HCT116 (cell line): ENCODE measurements around the gene TUT4. TPM values are rescaled to one million over a fixed set of nuclear protein-coding genes. Genes with fewer than 3 reads are reported as not detected.

Experiments
- ATAC-seq: fragments of 200-7000 bp; cut with Tn5 transposase; 2 replicates; pipeline ENCODE4 v1.9.1; 2020; ENCODE audit warnings: mild to moderate bottlenecking, moderate library complexity
- BruUV-seq: library from RNA; stranded (reverse); fragments of 400-500 nt; replicated peaks from 2 replicates; lab custom pipeline; 2021; lab: Mats Ljungman, UMichigan
- CTCF ChIA-PET: fragments of 300-600 bp; sonication (Branson Sonifier 250); formaldehyde crosslinking; loops from one replicate; lab custom pipeline; 2021; ENCODE audit warnings: antibody characterized with exemption; lab: Charles Lee
- POLR2A ChIA-PET: fragments of 300-600, 350-600 bp; sonication (Branson Sonifier 250); formaldehyde crosslinking; loops from one replicate; lab custom pipeline; 2021; ENCODE audit warnings: antibody characterized with exemption; lab: Charles Lee
- RAD21 ChIA-PET, 2 experiments: fragments of 300-600 bp; sonication (Branson Sonifier 250); formaldehyde crosslinking; loops; one replicate each; lab custom pipeline; 2023; ENCODE audit warnings: low total read pairs in 2 of 2; ENCODE audit not compliant: uncharacterized antibody in 2 of 2, unreplicated experiment in 2 of 2, low non-redundant PET in 1 of 2; lab: Charles Lee
- DNase-seq: peaks from one replicate; pipeline ENCODE4 v3.0.0-alpha.2; 2010; ENCODE audit warnings: low read depth, low spot score
- H2AFZ ChIP-seq: fragments of 200-600 bp; shearing (Covaris generic), sonication (generic); 2 replicates; pipeline ENCODE4 v1.6.1; 2017; ENCODE audit warnings: low read depth, mixed run types, mixed read lengths, antibody characterized with exemption, low read length; ENCODE audit not compliant: poor library complexity, severe bottlenecking
- H3K27ac ChIP-seq: 2 replicates; pipeline ENCODE4 v1.5.1; 2012; ENCODE audit warnings: low read depth, low read length
- H3K27me3 ChIP-seq: fragments of 200-600 bp; sonication (generic); 2 replicates; pipeline ENCODE4 v1.6.1; 2016; ENCODE audit warnings: mixed run types, low read length, mixed read lengths; ENCODE audit not compliant: insufficient read depth
- H3K36me3 ChIP-seq, 2 experiments: fragments of 200-500 bp in 1 of 2; fragments of 200-600 bp in 1 of 2; sonication (Bioruptor generic) in 1 of 2; sonication (generic) in 1 of 2; 2 replicates each; pipeline versions ENCODE4 v1.5.1 to v1.6.1; 2014 to 2016; ENCODE audit warnings: low read length in 2 of 2, inconsistent platforms in 1 of 2, mixed read lengths in 1 of 2, mixed run types in 1 of 2; ENCODE audit not compliant: insufficient read depth in 2 of 2, control insufficient read depth in 1 of 2
- H3K4me1 ChIP-seq, 2 experiments: fragments of 200-600 bp in 1 of 2; sonication (generic) in 1 of 2; 2 replicates each; pipeline versions ENCODE4 v1.5.1 to v1.6.1; 2012 to 2017; ENCODE audit warnings: low read length in 2 of 2, inconsistent platforms in 1 of 2, mild to moderate bottlenecking in 1 of 2, mixed read lengths in 1 of 2, mixed run types in 1 of 2, moderate library complexity in 1 of 2; ENCODE audit not compliant: insufficient read depth in 2 of 2, control insufficient read depth in 1 of 2
- H3K4me2 ChIP-seq: fragments of 200-600 bp; sonication (generic); 2 replicates; pipeline ENCODE4 v1.6.1; 2017; ENCODE audit warnings: mixed run types, low read length, mixed read lengths
- H3K4me3 ChIP-seq, 2 experiments: fragments of 200-600 bp in 1 of 2; sonication (generic) in 1 of 2; replicated peaks in 1 of 2; 2 replicates each; pipeline ENCODE4 v1.5.1; 2011 to 2016; ENCODE audit warnings: low read length in 2 of 2, control low read depth in 1 of 2, low read depth in 1 of 2, mild to moderate bottlenecking in 1 of 2, mixed read lengths in 1 of 2, mixed run types in 1 of 2
- H3K79me2 ChIP-seq: fragments of 200-600 bp; sonication (generic); 2 replicates; pipeline ENCODE4 v1.6.1; 2017; ENCODE audit warnings: mild to moderate bottlenecking, mixed run types, low read length, moderate library complexity, mixed read lengths; ENCODE audit not compliant: insufficient read depth
- H3K9ac ChIP-seq: fragments of 200-600 bp; sonication (generic); 2 replicates; pipeline ENCODE4 v1.6.1; 2016; ENCODE audit warnings: low read length, mixed read lengths
- H3K9me2 ChIP-seq: fragments of 200-600 bp; sonication (generic), shearing (Covaris generic); 2 replicates; pipeline ENCODE4 v1.6.1; 2017; ENCODE audit warnings: mixed run types, mild to moderate bottlenecking, moderate library complexity; ENCODE audit not compliant: insufficient read depth
- H3K9me3 ChIP-seq, 2 experiments: fragments of 200-500 bp in 1 of 2; fragments of 200-600 bp in 1 of 2; sonication (Bioruptor generic) in 1 of 2; sonication (generic) in 1 of 2; 2 replicates each; pipeline ENCODE4 v1.6.1; 2014 to 2017; ENCODE audit warnings: low read length in 2 of 2, mixed read lengths in 2 of 2, inconsistent platforms in 1 of 2, low read depth in 1 of 2, mild to moderate bottlenecking in 1 of 2, mixed run types in 1 of 2, moderate library complexity in 1 of 2; ENCODE audit not compliant: control insufficient read depth in 1 of 2, insufficient read depth in 1 of 2
- H4K20me1 ChIP-seq: fragments of 200-600 bp; sonication (generic), shearing (Covaris generic); 2 replicates; pipeline ENCODE4 v1.6.1; 2017; ENCODE audit warnings: mixed run types, mild to moderate bottlenecking, moderate library complexity; ENCODE audit not compliant: insufficient read depth
- CBX3 ChIP-seq: IDR thresholded peaks from 2 replicates; pipeline ENCODE4 v1.6.1; 2012; ENCODE audit warnings: low read depth
- CEBPB ChIP-seq: IDR thresholded peaks from 2 replicates; pipeline ENCODE4 v1.6.1; 2012; ENCODE audit warnings: low read depth
- EGR1 ChIP-seq: IDR thresholded peaks from 2 replicates; pipeline ENCODE4 v1.6.1; 2012; ENCODE audit warnings: low read depth
- ELF1 ChIP-seq: IDR thresholded peaks from 2 replicates; pipeline ENCODE4 v1.6.1; 2012; ENCODE audit warnings: low read depth, borderline replicate concordance
- EZH2 ChIP-seq: fragments of 200-600 bp; sonication (generic); IDR thresholded peaks from 2 replicates; pipeline ENCODE4 v1.6.1; 2017; ENCODE audit warnings: antibody characterized with exemption, mixed run types
- FOSL1 ChIP-seq: IDR thresholded peaks from 2 replicates; pipeline ENCODE4 v1.6.1; 2012; ENCODE audit warnings: low read depth
- JUND ChIP-seq: IDR thresholded peaks from 2 replicates; pipeline ENCODE4 v1.6.1; 2012
- POLR2AphosphoS5 ChIP-seq: IDR thresholded peaks from 2 replicates; pipeline ENCODE4 v1.6.1; 2011; ENCODE audit warnings: mild to moderate bottlenecking, low read depth, low read length, moderate library complexity
- REST ChIP-seq: IDR thresholded peaks from 2 replicates; pipeline ENCODE4 v1.6.1; 2012; ENCODE audit warnings: low read depth
- SIN3A ChIP-seq: IDR thresholded peaks from 2 replicates; pipeline ENCODE4 v1.6.1; 2012; ENCODE audit warnings: low read depth
- SP1 ChIP-seq: IDR thresholded peaks from 2 replicates; pipeline ENCODE4 v1.6.1; 2012; ENCODE audit warnings: low read depth
- SRF ChIP-seq: IDR thresholded peaks from 2 replicates; pipeline ENCODE4 v1.6.1; 2012; ENCODE audit warnings: low read depth
- TCF7L2 ChIP-seq: IDR thresholded peaks from 2 replicates; pipeline ENCODE4 v1.7.0; 2011; ENCODE audit warnings: borderline replicate concordance, inconsistent platforms; ENCODE audit not compliant: insufficient read depth, insufficient read length; ENCODE audit errors: extremely low read depth
- YY1 ChIP-seq: IDR thresholded peaks from 2 replicates; pipeline ENCODE4 v1.6.1; 2011; ENCODE audit warnings: low read length, low read depth, moderate library complexity, mild to moderate bottlenecking; ENCODE audit not compliant: insufficient replicate concordance; ENCODE audit errors: extremely low read depth
- ZFX ChIP-seq: fragments of 450-650 bp; IDR thresholded peaks from 2 replicates; pipeline ENCODE4 v1.6.1; 2017
- ZNF274 ChIP-seq: fragments of 200-500 bp; sonication (Bioruptor generic); IDR thresholded peaks from 2 replicates; pipeline ENCODE4 v1.6.1; 2014; ENCODE audit warnings: mild to moderate bottlenecking, low read depth, low read length, inconsistent platforms
- intact Hi-C: fragments of 100-400 bp; cut with micrococcal nuclease; formaldehyde crosslinking; loops from 2 replicates; pipeline ENCODE4 v1.10.0; 2022
- total RNA-seq: library from RNA; stranded (reverse); gene quantifications from one replicate; pipeline ENCODE4 v1.2.1, GENCODE V29; 2021; ENCODE audit not compliant: unreplicated experiment
- TF ChIP-seq, protein P1 (sequence below): IDR thresholded peaks from 2 replicates; pipeline ENCODE4 v1.6.1; 2012
- TF ChIP-seq, protein P2 (sequence below): IDR thresholded peaks from 2 replicates; pipeline ENCODE4 v1.6.1; 2012

TUT4 gene
- total RNA-seq, 1 experiment from 2014 or later, result 50.0 TPM

- no peak for TF ChIP-seq JUND
These were observed 9.9 kb upstream of the TUT4 start (continued) for GRCh38 chr1:52562766-52563165.

DNA sequence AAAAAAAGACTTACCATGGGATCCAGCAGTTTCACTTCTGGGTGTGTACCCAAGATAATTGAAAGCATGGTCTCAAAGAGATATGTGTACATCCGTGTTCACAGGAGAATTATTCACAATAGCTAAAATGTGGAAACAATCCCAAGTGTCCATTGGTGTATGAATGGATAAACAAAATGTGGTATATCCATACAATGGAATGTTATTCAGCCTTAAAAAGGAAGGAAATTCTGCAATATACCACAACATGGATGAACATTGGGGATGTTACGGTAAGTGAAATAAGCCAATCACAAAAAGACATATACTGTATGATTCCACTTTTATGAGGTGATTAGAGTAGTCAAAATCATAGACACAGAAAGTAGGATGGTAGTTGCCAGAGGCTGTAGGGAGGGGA, 7.0 kb upstream of the TUT4 start:
- BruUV-seq, result no TSS peak
- Histone ChIP-seq H3K9ac (no peak overlapping the region), H3K4me3 (no peak overlapping the region), H4K20me1 (no peaks in the 10 kb centered on the region), H3K9me3 (no peaks in the 10 kb centered on the region), H3K9me2 (no peaks in the 10 kb centered on the region), H3K4me1 (peaks cover 0 to 7% of the 10 kb centered on the region in 2 experiments; a peak in 1 of 4 replicates), H3K4me2 (no peak overlapping the region), H3K27ac (no peak overlapping the region), H2AFZ (no peak overlapping the region), H3K27me3 (no peaks in the 10 kb centered on the region)
- POLR2A ChIA-PET, result no interaction called here
- intact Hi-C loops, result no loop called here
- ATAC-seq, result no peak
- TF ChIP-seq EGR1 (no peak), YY1 (no peak), EZH2 (no peak), CEBPB (no peak), ELF1 (no peak), POLR2AphosphoS5 (no peak), FOSL1 (no peak), SIN3A (no peak), TCF7L2 (no peak), SP1 (no peak), ZFX (no peak), REST (no peak), SRF (no peak), CBX3 (no peak), ZNF274 (no peak)
- TF ChIP-seq, protein P1, sequence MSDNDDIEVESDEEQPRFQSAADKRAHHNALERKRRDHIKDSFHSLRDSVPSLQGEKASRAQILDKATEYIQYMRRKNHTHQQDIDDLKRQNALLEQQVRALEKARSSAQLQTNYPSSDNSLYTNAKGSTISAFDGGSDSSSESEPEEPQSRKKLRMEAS, result no peak
- TF ChIP-seq, protein P2, sequence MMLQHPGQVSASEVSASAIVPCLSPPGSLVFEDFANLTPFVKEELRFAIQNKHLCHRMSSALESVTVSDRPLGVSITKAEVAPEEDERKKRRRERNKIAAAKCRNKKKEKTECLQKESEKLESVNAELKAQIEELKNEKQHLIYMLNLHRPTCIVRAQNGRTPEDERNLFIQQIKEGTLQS, result no peak
- TF ChIP-seq, all 23 proteins: peak for 0
- ChIA-PET RAD21 (no interaction called here), CTCF (no interaction called here)
- H3K79me2 ChIP-seq, result no peaks in the 10 kb centered on the region
- DNase-seq, result no peak
- no peaks in the 10 kb centered on the region for H3K36me3 ChIP-seq
